HG03378 (cell line): ENCODE data around the gene PGAM4.
"Not testable (repeated sequence)": the region's sequence is repeated elsewhere in the genome, so short reads cannot be mapped to it uniquely, and the experiment has no call there.

Experiments
- ATAC-seq: cut with Tn5 transposase; IDR thresholded peaks from one replicate; pipeline ENCODE4 v1.9.1; 2021; ENCODE audit warnings: mild to moderate bottlenecking, moderate library complexity; ENCODE audit not compliant: unreplicated experiment

PGAM4 gene

GRCh38 chrX:77930581-77930980, 38.9 kb downstream of the PGAM4 start:
- ATAC-seq, result no peak

GRCh38 chrX:77925764-77926163, 43.7 kb downstream of the PGAM4 start:
- ATAC-seq, result peak; percentile 51

GRCh38 chrX:77924320-77924859, 45.0 kb downstream of the PGAM4 start:
- ATAC-seq, result no peak

- ATAC-seq, result no peak
These were observed 46.7 kb downstream of the PGAM4 start for GRCh38 chrX:77922787-77923186.

- ATAC-seq, result not testable (repeated sequence)
These were observed 50.1 kb downstream of the PGAM4 start for GRCh38 chrX:77919370-77919769.

- ATAC-seq, result no peak
These were observed 50.9 kb downstream of the PGAM4 start for GRCh38 chrX:77918568-77918967.
